A549 (cell line): ENCODE data around the gene CBX4. TPM values are rescaled to one million over a fixed set of nuclear protein-coding genes. Genes with fewer than 3 reads are reported as not detected.

Experiments
- ATAC-seq, 2 experiments: fragments of 200-7000 bp in 1 of 2; fragments of >200 bp in 1 of 2; cut with Nextera tagmentation in 1 of 2; cut with Tn5 transposase in 1 of 2; 3 replicates each; pipeline versions ENCODE4 v1.8.0 to v1.9.1; 2018 to 2020; ENCODE audit warnings: mild to moderate bottlenecking in 1 of 2, moderate library complexity in 1 of 2
- CTCF ChIA-PET: fragments of 300-600 bp; sonication (Branson Sonifier 250); formaldehyde crosslinking; extraction: SDS; loops from one replicate; lab custom pipeline; 2021; ENCODE audit warnings: antibody characterized with exemption, inconsistent platforms; lab: Yijun Ruan, JAX
- POLR2A ChIA-PET: fragments of 350-600 bp; formaldehyde crosslinking; extraction: SDS; loops from one replicate; lab custom pipeline; 2021; ENCODE audit warnings: antibody characterized with exemption, inconsistent platforms; lab: Yijun Ruan, JAX
- DNase-seq, 2 experiments: peaks; one replicate each; pipeline versions ENCODE4 v3.0.0 to v3.0.0-alpha.2; 2011 to 2016; ENCODE audit warnings: low read depth in 1 of 2, low spot score in 1 of 2
- FAIRE-seq: peaks from 2 replicates; lab custom pipeline; 2011; peaks lifted over from hg19 to GRCh38; lab: Jason Lieb, UNC
- H3K27ac ChIP-seq, 2 experiments: fragments of >200 bp; sonication (Bioruptor Twin); formaldehyde crosslinking; 3 replicates each; pipeline ENCODE4 v1.5.1; 2016 to 2017
- H3K4me1 ChIP-seq: fragments of >200 bp; sonication (Bioruptor Twin); formaldehyde crosslinking; 3 replicates; pipeline ENCODE4 v1.6.1; 2016
- H3K4me2 ChIP-seq: fragments of >200 bp; sonication (Bioruptor Twin); formaldehyde crosslinking; 3 replicates; pipeline ENCODE4 v1.6.1; 2016
- H3K4me3 ChIP-seq: fragments of >200 bp; sonication (Bioruptor Twin); formaldehyde crosslinking; 3 replicates; pipeline ENCODE4 v1.5.1; 2016
- H3K9me3 ChIP-seq: fragments of >200 bp; sonication (Bioruptor Twin); formaldehyde crosslinking; 3 replicates; pipeline ENCODE4 v1.6.1; 2016
- ATOH8 ChIP-seq: fragments of 250-450 bp; sonication (Bioruptor Pico); IDR thresholded peaks from 2 replicates; pipeline ENCODE4 v1.5.0; 2020; ENCODE audit warnings: low read depth, mild to moderate bottlenecking, moderate library complexity
- BCL3 ChIP-seq: fragments of >200 bp; sonication (Bioruptor Twin); formaldehyde crosslinking; IDR thresholded peaks from 3 replicates; pipeline ENCODE4 v1.6.1; 2016
- CEBPB ChIP-seq, 2 experiments: fragments of >200 bp in 1 of 2; sonication (Bioruptor Twin) in 1 of 2; formaldehyde crosslinking in 1 of 2; IDR thresholded peaks; 2 replicates each; pipeline ENCODE4 v1.6.1; 2012 to 2016
- ESRRA ChIP-seq: fragments of 150-350 bp; IDR thresholded peaks from 2 replicates; pipeline ENCODE4 v1.6.1; 2014; ENCODE audit warnings: mild to moderate bottlenecking, low read length, borderline replicate concordance
- FOSB ChIP-seq: fragments of 250-450 bp; sonication (Bioruptor Pico); IDR thresholded peaks from 2 replicates; pipeline ENCODE4 v1.5.0; 2020; ENCODE audit warnings: mild to moderate bottlenecking, moderate library complexity
- FOXS1 ChIP-seq: fragments of 250-450 bp; sonication (Bioruptor Pico); IDR thresholded peaks from 2 replicates; pipeline ENCODE4 v1.5.0; 2020; ENCODE audit warnings: mild to moderate bottlenecking, moderate library complexity
- GATA3 ChIP-seq: IDR thresholded peaks from 2 replicates; pipeline ENCODE4 v1.6.1; 2012; ENCODE audit warnings: borderline replicate concordance
- HES2 ChIP-seq: fragments of >200 bp; sonication (Bioruptor Twin); formaldehyde crosslinking; IDR thresholded peaks from 2 replicates; pipeline ENCODE4 v1.6.1; 2016
- HOXA7 ChIP-seq: fragments of 250-450 bp; sonication (Bioruptor Pico); IDR thresholded peaks from 2 replicates; pipeline ENCODE4 v1.5.0; 2020; ENCODE audit warnings: mild to moderate bottlenecking, moderate library complexity
- JUNB ChIP-seq: fragments of >200 bp; sonication (Bioruptor Twin); formaldehyde crosslinking; IDR thresholded peaks from 2 replicates; pipeline ENCODE4 v1.6.1; 2016
- KDM1A ChIP-seq: fragments of 200-600 bp; sonication (generic); IDR thresholded peaks from 2 replicates; pipeline ENCODE4 v1.6.1; 2016; ENCODE audit warnings: low read depth, mild to moderate bottlenecking
- MAX ChIP-seq: IDR thresholded peaks from 2 replicates; pipeline ENCODE4 v1.6.1; 2012
- NPAS2 ChIP-seq: fragments of 250-450 bp; sonication (Bioruptor Pico); IDR thresholded peaks from 2 replicates; pipeline ENCODE4 v1.8.0; 2022; ENCODE audit warnings: mild to moderate bottlenecking, moderate library complexity, borderline replicate concordance
- PHF8 ChIP-seq: fragments of 200-600 bp; sonication (generic); IDR thresholded peaks from 2 replicates; pipeline ENCODE4 v1.6.1; 2016; ENCODE audit warnings: low read depth, mild to moderate bottlenecking, antibody characterized with exemption, moderate library complexity, borderline replicate concordance
- POLR2AphosphoS2 ChIP-seq: conservative IDR thresholded peaks from 2 replicates; pipeline ENCODE4 v1.6.1; 2012; ENCODE audit warnings: low read length, improper control_type of control experiment, inconsistent platforms
- RNF2 ChIP-seq: fragments of 200-600 bp; sonication (generic); IDR thresholded peaks from 2 replicates; pipeline ENCODE4 v1.6.1; 2016; ENCODE audit warnings: low read depth, mild to moderate bottlenecking, antibody characterized with exemption, moderate library complexity, borderline replicate concordance
- SREBF2 ChIP-seq: fragments of 450-650 bp; IDR thresholded peaks from 2 replicates; pipeline ENCODE4 v1.6.1; 2014; ENCODE audit warnings: mild to moderate bottlenecking, moderate library complexity
- TFCP2L1 ChIP-seq: fragments of 250-450 bp; sonication (Bioruptor Pico); IDR thresholded peaks from 2 replicates; pipeline ENCODE4 v1.5.0; 2021; ENCODE audit warnings: mild to moderate bottlenecking
- USF2 ChIP-seq: fragments of 450-650 bp; IDR thresholded peaks from 2 replicates; pipeline ENCODE4 v1.6.1; 2014; ENCODE audit warnings: antibody characterized with exemption
- ZSCAN20 ChIP-seq: fragments of 250-450 bp; sonication (Bioruptor Pico); IDR thresholded peaks from 2 replicates; pipeline ENCODE4 v1.8.0; 2022; ENCODE audit warnings: mild to moderate bottlenecking, moderate library complexity
- WGBS: methylation state at CpG from one replicate; pipeline ENCODE4 v1.1.6; 2017; ENCODE audit errors: missing lambda C conversion rate; 5-methylcytosine and 5-hydroxymethylcytosine counted together
- polyA plus RNA-seq, 4 experiments: library from polyadenylated mRNA; depleted of rRNA in 3 of 4; stranded (reverse); fragments of >200 nt; fragmentation: RNase III in 1 of 4; extraction: RNeasy Plus Mini Kit Qiagen cat#74134 plus additional on column Dnase treatment in 1 of 4; gene quantifications; 2 replicates in 3 of 4; 3 replicates in 1 of 4; pipeline ENCODE4 v1.2.3, GENCODE V29; 2011 to 2017

The CBX4 gene
- polyA plus RNA-seq, 2 of the 4 experiments (the other 2 are of a cell fraction), result 31.0 to 34.1 TPM

- CTCF ChIA-PET, result interaction anchor here (1.4 to 39.8 kb wide), 15 partner anchors 1 to 210 kb away, joined by 4 to 1281 read pairs (median 12); partner anchors contain the start of genes CBX4 and CBX8
- H3K27ac ChIP-seq, result no peak overlapping the region
- DNase-seq (no peak), FAIRE-seq (no peak), ATAC-seq (no peak)
- no peak overlapping the region for H3K4me3 ChIP-seq
- no peak overlapping the region for H3K4me2 ChIP-seq
- 70% methylated on average over 13 of the region's 13 CpGs for WGBS
- POLR2A ChIA-PET, result interaction anchor here (6.6 kb wide), 1 partner anchor 10 kb away, joined by 58 read pairs; the partner anchor contains the start of gene CBX8
- peaks cover 25% of the 10 kb centered on the region for H3K4me1 ChIP-seq
- H3K9me3 ChIP-seq, result no peaks in the 10 kb centered on the region
- TF ChIP-seq BCL3 (no peak), NPAS2 (CRISPR knock-in tag) (no peak), PHF8 (no peak), SREBF2 (no peak), FOXS1 (CRISPR knock-in tag) (no peak)
- TF ChIP-seq, all 56 proteins: peak for 0
Observed at GRCh38 chr17:79806863-79807720, 32.1 kb downstream of the CBX4 start.

GRCh38 chr17:79806446-79806760 lies 32.8 kb downstream of the CBX4 start:
- 69% methylated on average over 4 of the region's 4 CpGs for WGBS
- no peak for TF ChIP-seq ESRRA
- TF ChIP-seq FOXS1 (CRISPR knock-in tag), result no peak
- TF ChIP-seq HES2, result no peak
- no peak for TF ChIP-seq ATOH8 (CRISPR knock-in tag)
- TF ChIP-seq USF2, result no peak
- TF ChIP-seq KDM1A, result no peak
- no peak for TF ChIP-seq RNF2
- TF ChIP-seq ZSCAN20, result no peak
- no peak for TF ChIP-seq MAX
- CTCF ChIA-PET, result interaction anchor here (1.4 to 39.8 kb wide), 6 partner anchors 2 to 169 kb away, joined by 4 to 1281 read pairs (median 182); partner anchors contain the start of genes CBX4 and CBX8

GRCh38 chr17:79804856-79805696 lies 34.2 kb downstream of the CBX4 start:
- WGBS, result 82% methylated on average over 22 of the region's 22 CpGs
- no peak overlapping the region for H3K27ac ChIP-seq
- DNase-seq, result no peak
- no peaks in the 10 kb centered on the region for H3K9me3 ChIP-seq
- H3K4me1 ChIP-seq, result peaks cover 11% of the 10 kb centered on the region
- no peak overlapping the region for H3K4me3 ChIP-seq
- ChIA-PET CTCF (interaction anchor here (0.9 to 39.8 kb wide), 8 partner anchors 3 to 170 kb away, joined by 3 to 1281 read pairs (median 64); partner anchors contain the start of genes CBX4 and CBX8), POLR2A (no interaction called here)
- no peak for ATAC-seq
- no peak for FAIRE-seq
- TF ChIP-seq FOSB (CRISPR knock-in tag), result no peak
- TF ChIP-seq HOXA7 (CRISPR knock-in tag), result no peak
- no peak for TF ChIP-seq TFCP2L1 (CRISPR knock-in tag)
- TF ChIP-seq POLR2AphosphoS2, result no peak
- no peak for TF ChIP-seq GATA3
- no peak for TF ChIP-seq KDM1A
- no peak for TF ChIP-seq CEBPB (IDR thresholded peaks at IDR 0.05)
- no peak for TF ChIP-seq JUNB
- no peak overlapping the region for H3K4me2 ChIP-seq

More at GRCh38 chr17:79806446-79806760, 32.8 kb downstream of the CBX4 start:
- peaks cover 20% of the 10 kb centered on the region for H3K4me1 ChIP-seq
- H3K4me2 ChIP-seq, result no peak overlapping the region
- no peak overlapping the region for H3K4me3 ChIP-seq
- no peak for FAIRE-seq
- no peak for DNase-seq
- no peak overlapping the region for H3K27ac ChIP-seq
- no peak for ATAC-seq
- H3K9me3 ChIP-seq, result no peaks in the 10 kb centered on the region
- POLR2A ChIA-PET, result no interaction called here
